Stimulated activated CD4-positive, alpha-beta T cell treated with anti-CD3 and anti-CD28 coated beads, TNF-alpha, amount 100 ng/mL, for 4 hours (primary cell): Measurements from ENCODE around the gene ARSJ.

Experiments
- DNase-seq, 3 experiments: peaks; one replicate each; pipeline ENCODE4 v3.0.0-alpha.2; 2020; ENCODE audit warnings: low read depth in 3 of 3

Gene ARSJ

DNA sequence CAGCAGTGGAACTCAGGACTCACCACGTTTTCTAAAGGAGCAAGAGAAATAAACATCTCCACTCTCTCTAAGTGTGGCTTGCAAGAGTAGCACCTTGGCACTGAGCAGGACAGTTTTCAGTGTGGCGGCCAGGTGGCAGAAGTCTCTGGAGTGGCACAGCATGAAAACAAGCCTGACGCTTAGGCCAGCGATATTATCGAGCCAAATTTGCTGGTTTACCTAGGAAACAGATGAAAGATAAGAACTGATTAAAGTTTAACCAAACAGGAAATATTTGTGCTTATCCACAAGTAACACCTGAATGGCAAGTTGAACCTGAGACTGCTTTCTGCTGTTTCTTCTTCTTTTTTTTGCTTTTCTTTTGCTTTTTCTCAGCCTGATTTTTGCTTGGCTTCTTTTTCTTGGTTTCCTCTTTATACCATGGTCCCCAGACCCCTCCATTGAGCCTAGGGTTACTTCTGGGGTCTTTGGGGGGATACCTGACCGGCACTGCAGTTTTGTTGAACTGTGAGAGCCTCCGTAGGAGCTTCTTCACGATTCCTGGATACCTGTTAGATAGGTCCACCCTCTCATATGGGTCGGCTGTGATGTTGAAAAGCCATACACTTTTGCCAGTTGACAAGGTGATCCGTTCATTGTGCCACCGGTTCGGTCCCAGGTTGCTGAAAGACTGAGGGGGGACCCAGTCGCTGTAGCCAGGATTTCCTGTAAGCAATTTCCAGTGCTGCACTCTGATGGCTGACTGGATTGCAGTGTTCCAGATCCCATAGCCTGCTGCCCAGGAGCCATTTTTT, 77.3 kb downstream of the ARSJ start:
- DNase-seq = peak; percentile 13 to 55 (median 39)

DNA sequence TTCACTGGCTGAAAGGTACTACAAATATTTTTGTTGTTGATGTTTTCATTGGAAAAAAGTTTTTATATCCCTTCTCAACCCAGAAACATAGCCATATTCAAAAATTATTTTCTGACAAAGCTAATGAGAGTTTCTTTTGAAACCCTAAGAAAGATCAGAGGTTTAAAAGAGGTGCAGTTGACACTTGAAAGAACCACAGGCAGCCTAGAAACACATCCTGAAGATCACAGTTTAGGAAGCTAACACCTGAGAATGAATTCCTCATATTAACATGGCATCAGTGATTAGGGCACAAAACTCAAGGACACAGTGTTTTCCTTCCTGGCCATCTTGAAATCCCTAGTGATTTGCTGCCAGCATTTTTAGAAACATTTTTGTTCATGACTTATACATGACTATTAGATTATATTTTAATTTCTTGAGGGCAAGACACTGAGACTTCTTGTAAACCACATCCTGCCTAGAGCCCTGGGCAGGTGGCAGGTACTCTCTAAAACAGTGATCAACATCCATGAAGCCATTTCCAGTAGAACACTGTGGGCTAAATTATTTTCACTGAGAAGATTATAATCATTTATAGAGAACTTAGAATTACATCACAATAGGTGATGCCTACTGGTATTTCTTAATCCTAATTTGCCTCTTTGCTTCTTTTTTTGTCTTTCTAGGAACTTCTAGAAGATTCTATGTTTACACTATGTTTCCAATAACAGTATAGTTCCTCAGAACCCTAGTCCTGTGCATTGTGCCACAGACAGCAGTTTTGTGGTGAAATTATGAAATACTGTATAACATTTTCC, 80.0 kb downstream of the ARSJ start:
- DNase-seq = peak in 1 of 3 experiments; percentile 24

DNA sequence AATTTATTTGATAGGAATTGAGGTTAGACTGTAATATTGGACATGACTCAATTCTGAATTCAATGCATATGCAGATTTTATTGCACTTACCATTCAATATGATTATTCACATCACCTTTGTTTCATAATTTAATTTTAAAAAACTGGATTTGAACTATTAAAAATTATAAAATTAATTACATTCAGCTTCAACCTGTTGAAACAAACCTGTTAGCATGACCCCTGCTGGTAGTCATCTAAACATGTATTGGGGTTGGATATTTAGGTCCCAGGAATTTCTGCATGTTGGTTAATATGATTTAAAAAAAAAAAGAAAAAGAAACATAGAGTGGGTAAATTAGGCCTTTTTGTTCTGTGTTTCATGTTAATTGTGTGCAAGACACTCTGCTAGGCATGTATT, 85.9 kb downstream of the ARSJ start:
- DNase-seq = no peak

DNA sequence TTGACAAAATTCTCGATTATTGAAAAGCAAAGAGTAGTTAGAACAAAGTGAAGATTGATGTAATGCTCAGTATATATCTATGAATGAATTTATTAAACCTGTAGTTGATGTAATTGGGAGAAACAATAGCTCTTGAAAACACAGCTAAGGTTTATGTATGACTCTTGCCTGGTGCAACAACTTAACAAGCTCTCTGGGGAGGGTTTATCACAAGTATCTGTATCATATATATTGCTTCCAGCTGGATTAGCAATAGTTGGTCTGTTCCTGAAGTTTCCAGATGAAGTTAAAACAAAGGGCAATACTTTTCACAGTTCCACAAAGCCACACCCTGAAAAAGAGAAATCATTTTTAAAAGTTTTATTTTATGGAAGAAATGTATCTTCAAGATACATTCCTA, 91.4 kb downstream of the ARSJ start:
- no peak for DNase-seq

DNA sequence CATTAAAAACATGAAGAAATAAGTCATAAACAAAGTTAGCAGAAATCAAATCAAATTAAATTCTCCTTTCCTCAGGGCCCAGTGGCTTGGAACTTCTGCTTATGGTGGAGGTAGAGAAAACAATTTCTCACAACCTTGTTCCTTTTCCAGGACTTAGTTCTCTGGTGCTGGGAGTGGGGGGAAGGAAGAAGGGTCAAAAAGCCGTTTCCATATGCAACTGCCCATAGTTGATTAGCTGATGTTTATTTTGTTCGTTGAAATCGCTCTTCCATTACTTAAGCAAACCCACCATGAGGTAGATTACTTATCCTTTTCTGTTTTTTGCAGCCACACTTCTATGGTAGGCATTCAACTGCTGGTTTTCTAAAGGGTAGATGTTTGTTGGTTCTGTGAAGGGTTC, 94.2 kb downstream of the ARSJ start:
- no peak for DNase-seq

DNA sequence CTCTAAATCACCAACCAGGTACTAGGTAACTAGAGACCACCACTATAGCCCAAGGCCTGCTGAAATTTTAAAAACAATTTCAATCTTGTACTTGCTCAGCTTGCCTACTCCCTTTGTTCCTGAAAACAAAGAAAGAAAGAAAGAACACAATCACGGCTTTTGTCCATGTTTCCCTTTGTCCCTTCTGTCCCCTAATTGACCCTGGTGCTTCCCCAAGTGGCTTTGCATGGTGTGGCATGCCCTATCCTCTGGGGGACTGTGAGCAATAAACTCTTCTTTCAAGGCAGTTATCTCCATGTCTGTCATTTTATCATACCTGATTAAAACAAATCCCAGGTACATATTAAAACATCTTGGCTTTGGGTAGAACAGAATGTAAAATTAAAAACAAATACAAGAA, 94.8 kb downstream of the ARSJ start:
- DNase-seq = no peak

DNA sequence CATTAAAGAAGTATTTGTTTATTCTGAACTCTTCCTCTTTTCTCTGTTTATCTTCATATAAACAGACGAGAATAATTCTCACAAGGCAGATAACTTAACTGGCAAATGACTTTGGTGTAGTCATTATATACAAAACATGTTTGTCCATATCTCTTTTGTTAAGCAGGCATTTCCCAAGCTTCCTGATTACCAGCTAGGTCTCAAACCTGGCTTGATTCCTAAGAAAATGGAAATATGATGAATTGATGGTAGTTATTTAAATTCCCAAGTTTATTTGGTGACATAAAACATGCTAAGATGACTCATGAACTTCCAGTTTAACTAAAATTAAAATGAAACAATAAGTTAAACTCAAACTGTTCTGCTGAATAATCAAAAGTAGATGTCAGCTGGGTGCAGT, 96.8 kb downstream of the ARSJ start:
- DNase-seq = no peak

DNA sequence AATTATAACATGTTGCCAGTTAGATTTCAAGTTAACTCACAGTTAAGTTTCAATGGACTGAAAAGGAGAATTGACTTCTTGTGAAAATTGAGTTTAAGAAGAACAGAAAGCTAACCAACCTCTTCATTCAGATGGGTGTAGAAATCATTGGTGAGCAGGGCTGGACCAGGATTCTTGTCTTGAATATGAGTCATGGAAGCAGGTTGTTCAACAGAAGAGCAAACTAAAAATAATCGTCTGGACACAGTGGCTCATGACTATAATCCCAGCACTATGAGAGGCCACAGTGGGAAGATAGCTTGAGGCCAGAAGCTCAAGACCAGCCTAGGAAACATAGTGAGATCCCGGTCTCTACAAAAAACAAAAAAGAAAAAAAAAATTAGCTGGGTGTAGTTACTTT, 98.2 kb downstream of the ARSJ start:
- no peak for DNase-seq

DNA sequence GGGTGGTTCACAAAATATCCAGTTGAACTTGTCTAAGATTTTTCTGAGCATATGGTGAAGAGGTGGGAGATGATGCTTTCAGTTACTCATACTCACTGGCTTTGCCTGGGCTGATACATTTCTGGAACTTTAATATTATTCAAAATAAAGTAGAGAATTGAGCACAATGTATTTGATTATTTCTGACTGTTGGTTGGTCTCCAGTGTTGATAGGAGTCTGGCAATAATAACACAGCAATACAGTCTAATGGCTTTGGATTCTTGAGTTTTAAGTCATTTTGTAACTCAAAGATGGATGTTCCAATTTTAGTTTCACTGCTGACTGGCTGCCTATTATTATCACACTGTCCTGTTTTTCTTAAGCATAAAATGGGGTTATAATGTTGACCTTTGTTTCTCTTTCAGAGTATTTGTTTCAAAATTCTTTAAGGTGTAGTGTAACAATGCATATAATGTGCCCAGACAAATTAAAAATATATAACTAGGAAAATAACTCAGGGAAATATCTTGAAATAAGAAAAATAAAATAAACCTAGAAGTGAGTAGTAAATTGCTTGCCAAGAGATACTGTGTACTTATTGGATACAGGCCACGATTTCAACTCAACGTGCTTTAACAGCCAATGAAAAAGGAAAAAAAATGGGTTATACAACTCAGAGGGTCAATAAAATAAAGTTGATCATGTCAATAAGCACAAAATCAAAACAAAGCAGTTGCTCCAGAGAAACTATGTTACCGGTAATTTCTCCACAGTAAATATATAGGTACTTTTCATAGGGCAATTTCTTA, 99.0 kb downstream of the ARSJ start:
- DNase-seq = no peak

DNA sequence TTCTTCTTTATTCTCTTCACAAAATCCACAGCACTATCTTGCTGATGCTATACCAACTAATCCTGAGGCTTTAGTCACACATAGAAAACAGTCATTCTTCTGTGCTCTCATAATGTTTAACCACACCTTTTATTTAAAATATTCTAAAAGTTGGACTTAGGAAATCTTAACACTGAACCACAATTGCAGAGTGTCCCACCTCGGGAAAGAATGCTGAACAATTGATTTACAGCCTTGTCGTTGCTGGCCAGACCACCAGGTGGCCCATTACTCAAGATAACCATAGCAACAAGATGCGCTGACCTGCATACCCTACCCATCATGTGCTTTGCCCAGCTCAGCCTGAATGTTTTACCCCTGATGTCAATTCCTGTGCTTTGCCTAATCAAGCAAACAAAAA, 100.8 kb downstream of the ARSJ start:
- DNase-seq = no peak

DNA sequence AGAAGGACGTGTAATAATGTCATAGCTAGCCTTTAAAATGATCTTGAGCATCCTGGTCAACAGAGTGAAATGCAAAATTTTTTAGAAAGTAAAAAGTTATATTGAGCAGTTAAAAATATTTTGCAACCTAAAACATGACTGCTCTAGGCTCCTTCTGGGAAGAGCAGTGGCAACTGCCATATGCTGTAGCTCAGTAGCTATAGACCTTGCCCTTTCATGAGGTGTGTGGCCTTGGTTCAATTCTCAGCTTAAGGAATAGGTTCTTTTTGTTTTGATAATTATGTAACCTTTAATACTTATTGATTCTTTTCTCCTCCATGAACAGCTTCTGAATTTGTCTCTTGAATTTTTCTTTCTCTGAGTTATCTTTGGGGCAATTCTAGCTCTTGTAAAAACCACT, 105.0 kb downstream of the ARSJ start:
- DNase-seq = no peak

DNA sequence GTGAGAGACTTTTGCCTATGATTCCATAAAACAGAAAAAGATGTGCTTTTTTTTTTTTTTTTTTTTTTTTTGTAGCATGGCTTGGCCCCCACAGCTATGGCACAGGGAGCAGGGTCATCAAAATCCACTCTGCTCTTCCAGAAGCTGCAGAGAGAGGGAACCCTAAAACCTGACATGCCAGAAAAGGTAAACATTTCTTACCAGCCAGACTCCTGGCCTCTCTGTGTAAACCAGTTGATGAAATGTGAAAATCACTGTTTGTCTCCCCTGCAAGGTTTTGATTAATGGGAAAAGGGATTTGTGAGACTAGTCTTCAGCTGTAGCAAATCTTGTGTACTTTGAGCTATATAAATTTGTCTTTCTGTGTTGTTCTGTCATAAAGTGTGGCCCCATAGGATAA, 105.9 kb downstream of the ARSJ start:
- DNase-seq = no peak

DNA sequence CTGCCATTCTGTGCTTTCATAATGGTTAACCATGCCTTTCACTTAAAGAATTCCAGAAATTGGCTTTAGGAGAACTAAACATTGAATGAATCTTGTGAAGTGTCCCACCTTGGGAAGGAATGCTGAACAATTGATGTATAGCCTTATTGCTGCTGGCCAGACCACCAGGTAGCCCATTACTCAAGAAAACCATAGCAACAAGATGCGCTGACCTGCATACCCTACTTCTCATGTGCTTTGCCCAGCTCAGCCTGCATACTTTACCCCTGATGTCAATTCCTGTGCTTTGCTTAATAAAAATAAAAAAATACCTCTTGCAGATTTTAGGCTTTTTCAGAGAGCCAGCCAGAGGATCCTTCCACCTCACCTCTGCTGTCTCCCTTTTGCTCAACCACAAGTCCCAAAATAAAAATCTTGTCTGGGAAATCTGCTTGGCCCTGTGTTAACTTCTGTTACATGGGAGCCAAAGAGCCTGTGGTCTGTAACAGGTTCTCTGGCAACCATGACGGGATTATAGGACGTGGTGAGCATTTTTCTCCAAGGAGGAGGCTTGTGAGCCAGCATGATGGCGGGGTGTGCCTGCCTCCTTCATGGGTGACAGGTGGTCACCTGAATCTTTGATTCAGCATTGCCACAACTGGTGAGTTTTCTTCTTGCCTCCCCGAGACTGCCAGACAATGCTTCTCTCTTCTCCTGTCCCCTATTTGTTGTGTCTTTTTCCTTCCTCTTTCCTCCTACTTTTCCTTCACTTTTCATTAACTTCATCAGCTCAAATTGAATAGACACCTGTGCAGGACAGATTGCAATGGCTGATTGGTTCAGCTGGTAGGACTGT, 106.8 kb downstream of the ARSJ start:
- no peak for DNase-seq

DNA sequence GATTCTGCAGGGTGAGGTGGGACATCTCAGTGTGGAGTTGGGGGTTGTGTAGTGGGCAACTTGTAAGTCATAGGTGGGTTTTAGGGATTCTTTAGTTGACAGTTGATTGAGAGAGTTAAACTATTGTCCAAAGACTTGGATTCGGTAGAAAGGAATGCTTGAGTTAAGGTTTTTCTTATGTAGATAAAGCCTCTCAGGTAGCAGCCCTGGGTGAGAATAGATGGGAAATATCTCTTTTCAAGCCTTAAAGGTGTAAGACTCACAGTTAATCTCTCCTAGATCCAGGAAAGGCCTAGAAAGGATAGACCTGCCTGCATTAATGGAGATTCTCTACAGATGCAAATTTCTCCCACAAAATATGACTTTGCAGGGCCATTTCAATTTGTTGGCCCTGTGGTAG, 108.4 kb downstream of the ARSJ start:
- DNase-seq = no peak

DNA sequence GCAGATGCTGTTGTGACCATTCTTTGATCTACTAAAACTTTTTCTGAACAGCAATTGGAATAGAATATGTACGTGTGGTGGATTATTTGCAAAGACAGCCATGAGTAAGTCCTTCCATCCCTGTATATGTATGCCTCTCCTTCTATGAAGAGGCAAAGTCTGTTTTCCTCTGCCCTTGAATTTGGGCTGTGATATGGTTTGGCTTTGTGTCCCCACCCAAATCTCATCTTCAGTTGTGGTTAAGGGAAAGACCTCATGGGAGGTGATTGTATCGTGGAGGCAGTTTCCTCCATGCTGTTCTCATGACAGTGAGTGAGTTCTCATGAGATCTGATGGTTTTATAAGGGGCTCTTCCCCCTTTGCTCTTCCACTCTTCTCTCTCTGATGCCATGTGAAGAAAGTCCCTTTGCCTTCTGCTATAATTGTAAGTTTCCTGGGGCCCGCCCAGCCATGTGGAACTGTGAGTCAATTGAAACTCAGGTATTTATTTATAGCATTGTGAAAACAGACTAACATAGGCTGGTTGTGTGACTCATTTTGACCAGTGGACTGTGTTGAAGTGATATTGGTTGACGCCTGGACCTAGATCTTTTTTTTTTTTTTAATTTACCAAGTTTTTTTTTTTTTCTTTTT, 109.6 kb downstream of the ARSJ start:
- DNase-seq = peak; percentile 3 to 31 (median 12)

DNA sequence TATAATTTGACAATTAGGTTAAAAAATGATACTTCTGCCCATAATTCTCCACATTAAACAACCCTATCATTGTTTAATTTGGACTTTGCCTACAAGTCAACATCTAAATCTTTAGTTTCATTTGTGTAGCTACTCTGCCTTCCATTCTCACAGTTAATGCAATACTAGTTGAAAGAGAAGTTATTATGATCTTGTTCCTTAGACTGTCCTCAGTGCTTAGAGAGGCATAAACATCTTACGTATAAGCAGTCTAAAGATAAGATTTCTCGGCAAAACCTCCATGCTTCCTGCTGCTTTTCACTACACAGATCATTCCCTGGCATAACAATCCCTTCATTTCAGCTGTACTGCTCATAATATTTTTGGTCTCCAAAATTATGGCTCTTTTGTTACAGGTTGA, 112.8 kb downstream of the ARSJ start:
- DNase-seq = no peak

DNA sequence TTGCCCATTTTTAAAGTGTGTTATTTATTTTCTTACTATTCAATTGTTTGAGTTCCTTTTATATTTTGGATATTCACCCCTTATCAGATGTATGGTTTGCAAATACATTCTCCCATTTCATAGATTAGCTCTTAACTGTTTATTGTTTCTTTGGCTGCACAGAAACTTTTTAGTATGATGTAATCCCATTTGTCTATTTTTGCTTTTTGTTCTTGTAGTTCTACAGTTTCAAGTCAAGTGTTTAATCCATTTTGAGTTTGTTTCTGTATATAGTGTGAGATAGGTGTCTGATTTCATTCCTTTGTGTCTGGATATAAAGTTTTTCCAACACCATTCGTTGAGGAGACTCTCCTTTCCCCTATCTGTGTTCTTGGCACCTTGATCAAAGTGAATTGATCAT, 120.5 kb downstream of the ARSJ start:
- DNase-seq = no peak

DNA sequence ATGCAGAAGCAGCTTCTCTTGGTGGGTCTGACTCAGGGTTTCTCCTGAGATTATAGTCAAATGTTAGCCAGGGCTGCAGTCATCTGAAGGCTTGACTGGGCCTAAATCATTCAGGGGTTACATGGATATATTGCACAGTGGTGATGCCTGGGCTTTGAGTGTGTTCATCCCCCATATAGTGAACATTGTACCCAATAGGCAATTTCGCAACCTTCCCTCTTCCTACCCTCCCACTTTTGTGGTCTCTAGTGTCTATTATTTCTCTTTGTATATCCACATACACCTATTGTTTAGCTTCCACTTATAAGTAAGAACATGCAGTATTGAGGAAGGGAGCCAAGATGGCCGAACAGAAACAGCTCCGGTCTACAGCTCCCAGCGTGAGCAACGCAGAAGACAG, 127.6 kb downstream of the ARSJ start:
- no peak for DNase-seq
